GM13976 (cell line): ENCODE results near the gene TFEC.

Experiments
- DNase-seq: peaks from one replicate; pipeline ENCODE4 v3.0.0; 2012; ENCODE audit warnings: low spot score
- CTCF ChIP-seq: IDR thresholded peaks from 2 replicates; pipeline ENCODE4 v1.5.1; 2012; ENCODE audit warnings: borderline replicate concordance, mild to moderate bottlenecking; ENCODE audit not compliant: insufficient read depth; ENCODE audit errors: extremely low read depth, missing control alignments, control extremely low read depth
- in situ Hi-C: fragments of 300-500 bp; cut with MboI; formaldehyde crosslinking; loops from one replicate; pipeline ENCODE4 v1.12.0; 2022; ENCODE audit warnings: low sequenced_read_pairs, mixed read lengths, inconsistent platforms; ENCODE audit not compliant: unreplicated experiment

The TFEC gene

GRCh38 chr7:115964799-115965198, 65.8 kb downstream of the TFEC start:
- DNase-seq = no peak
- no peak for TF ChIP-seq CTCF
- in situ Hi-C loops = no loop called here

- in situ Hi-C loops = no loop called here
- no peak for TF ChIP-seq CTCF
Observed at GRCh38 chr7:115962340-115962739, 68.2 kb downstream of the TFEC start.

GRCh38 chr7:115953592-115954255, 76.8 kb downstream of the TFEC start:
- no peak for TF ChIP-seq CTCF
- DNase-seq = no peak
- in situ Hi-C loops = no loop called here

More at GRCh38 chr7:115962340-115962739, 68.2 kb downstream of the TFEC start:
- DNase-seq = no peak

- in situ Hi-C loops = no loop called here
- DNase-seq = no peak
- TF ChIP-seq CTCF = no peak
Observed at GRCh38 chr7:115952832-115953231, 77.7 kb downstream of the TFEC start.

- no peak for TF ChIP-seq CTCF
- DNase-seq = no peak
- in situ Hi-C loops = no loop called here
Observed at GRCh38 chr7:115951547-115951946, 79.0 kb downstream of the TFEC start.

GRCh38 chr7:115941703-115942268, 88.8 kb downstream of the TFEC start:
- TF ChIP-seq CTCF = no peak
- no peak for DNase-seq
- in situ Hi-C loops = no loop called here
